ENCODE measurements around the gene PACRG. TPM values are rescaled to one million over a fixed set of nuclear protein-coding genes. Genes with fewer than 3 reads are reported as not detected.

Gene PACRG
- total and polyA plus RNA-seq, 2 donors (not counting 3 experiments of a cell fraction or from before 2014, with no cell fraction given), result 0.08 TPM; not detected in 1

GRCh38 chr6:163031931-163032330, 304.2 kb downstream of the PACRG start:
- Histone ChIP-seq H4K20me1 (replicated peaks; ENCODE audit: control insufficient read depth, extremely low read depth, insufficient read depth, low read length) (no peaks in the 10 kb centered on the region), H3K79me2 (ENCODE audit: control insufficient read depth, insufficient read depth, low read length) (no peaks in the 10 kb centered on the region), H3K27me3 (ENCODE audit: control insufficient read depth in 2 of 2, insufficient read depth in 2 of 2, low read length in 2 of 2) (no peaks in the 10 kb centered on the region), H3K9ac (replicated peaks; ENCODE audit: extremely low read depth, insufficient read depth, low read length) (no peak overlapping the region), H2AFZ (ENCODE audit: low read depth, low read length) (no peak overlapping the region), H3K4me2 (ENCODE audit: insufficient read depth, low read length) (no peak overlapping the region), H3K9me1 (replicated peaks; ENCODE audit: control insufficient read depth, extremely low read depth, insufficient read depth, low read length) (no peaks in the 10 kb centered on the region), H3K27ac (ENCODE audit: insufficient read depth, low read depth, low read length) (no peak overlapping the region), H3K36me3 (ENCODE audit: control insufficient read depth in 2 of 2, extremely low read depth in 1 of 2, insufficient read depth in 2 of 2, low read length in 2 of 2) (no peaks in the 10 kb centered on the region), H3K9me3 (replicated peaks; ENCODE audit: control insufficient read depth, insufficient read depth, low read length) (peaks cover 2% of the 10 kb centered on the region), H3K4me3 (replicated peaks in 1 of 3; ENCODE audit: insufficient read depth in 1 of 3, low read depth in 1 of 3, low read length in 3 of 3) (no peak overlapping the region), H3K4me1 (ENCODE audit: control insufficient read depth, extremely low read depth, insufficient read depth, low read length) (no peaks in the 10 kb centered on the region)
- TF ChIP-seq JUN (IDR thresholded peaks at IDR 0.05; ENCODE audit: borderline replicate concordance, insufficient read depth, insufficient read length, low read depth) (no peak), FOS (IDR thresholded peaks at IDR 0.05; ENCODE audit: borderline replicate concordance, insufficient read depth, low read length) (no peak), MYC (IDR thresholded peaks at IDR 0.05; ENCODE audit: low read depth, low read length) (no peak), EZH2 (IDR thresholded peaks at IDR 0.05; ENCODE audit: borderline replicate concordance, low read depth, low read length, severe bottlenecking) (no peak), CTCF (IDR thresholded peaks at IDR 0.05; ENCODE audit: extremely low read depth in 1 of 2, insufficient read depth in 1 of 2, low read depth in 1 of 2, low read length in 2 of 2) (no peak), MAX (IDR thresholded peaks at IDR 0.05; ENCODE audit: insufficient read depth, insufficient read length) (no peak), POLR2AphosphoS5 (IDR thresholded peaks at IDR 0.05; ENCODE audit: insufficient read depth, low read depth, low read length) (no peak), POLR2A (IDR thresholded peaks at IDR 0.05; ENCODE audit: low read depth, low read length) (no peak), GATA2 (IDR thresholded peaks at IDR 0.05; ENCODE audit: insufficient read depth, insufficient read length, low read depth, low read length) (no peak)
- DNase-seq (ENCODE audit: low read depth, low spot score), result no peak
- BruUV-seq (replicated peaks), result no TSS peak
- dilution Hi-C loops (cut with MboI; ENCODE audit: extremely low pct_ligation_motif_present, low sequenced_read_pairs) (no loop called here), intact Hi-C loops (cut with micrococcal nuclease) (no loop called here)
- ChIA-PET CTCF (no interaction called here), POLR2A (no interaction called here)
- FAIRE-seq, result no peak
